ENCODE measurements around the gene ARHGEF6. TPM values are rescaled to one million over a fixed set of nuclear protein-coding genes. Genes with fewer than 3 reads are reported as not detected.

The ARHGEF6 gene
- total and polyA plus RNA-seq, 4 donors: 7.9 to 37.6 (median 19.1) TPM

- H3K27me3 ChIP-seq (ENCODE audit: control insufficient read depth in 1 of 2, insufficient read depth in 2 of 2, low read length in 1 of 2): no peaks in the 10 kb centered on the region
- no peaks in the 10 kb centered on the region for H3K9me3 ChIP-seq (ENCODE audit: control insufficient read depth, low read length)
- H3K4me1 ChIP-seq (ENCODE audit: control insufficient read depth in 1 of 2, insufficient read depth in 2 of 2, low read length in 2 of 2): no peaks in the 10 kb centered on the region
- no peak for ATAC-seq (ENCODE audit: low FRiP score)
- H3K27ac ChIP-seq (ENCODE audit: low read depth in 1 of 2, low read length in 2 of 2): no peak overlapping the region
- DNase-seq: no peak
- no peak overlapping the region for H3K4me3 ChIP-seq (ENCODE audit: low read length in 2 of 2)
- 40 to 53% methylated on average over 1 of the region's 1 CpG for WGBS, 2 donors
- intact Hi-C loops (cut with DNase I): no loop called here
- no peaks in the 10 kb centered on the region for H3K36me3 ChIP-seq (ENCODE audit: control insufficient read depth in 1 of 2, insufficient read depth in 2 of 2, low read length in 1 of 2)
Measured at GRCh38 chrX:136643243-136643642, 137.5 kb downstream of the ARHGEF6 start.

- no peak for DNase-seq
- Histone ChIP-seq H3K36me3 (ENCODE audit: control insufficient read depth in 1 of 2, insufficient read depth in 2 of 2, low read length in 1 of 2) (no peaks in the 10 kb centered on the region), H3K4me1 (ENCODE audit: control insufficient read depth in 1 of 2, insufficient read depth in 2 of 2, low read length in 2 of 2) (no peaks in the 10 kb centered on the region), H3K4me3 (ENCODE audit: low read length in 2 of 2) (no peak overlapping the region), H3K27me3 (ENCODE audit: control insufficient read depth in 1 of 2, insufficient read depth in 2 of 2, low read length in 1 of 2) (no peaks in the 10 kb centered on the region), H3K9me3 (ENCODE audit: control insufficient read depth, low read length) (no peaks in the 10 kb centered on the region), H3K27ac (ENCODE audit: low read depth in 1 of 2, low read length in 2 of 2) (no peak overlapping the region)
- ATAC-seq (ENCODE audit: low FRiP score): peak; percentile 15
- intact Hi-C loops (cut with DNase I): no loop called here
- 66 to 69% methylated on average over 8 of the region's 8 CpGs for WGBS, 2 donors
Measured at GRCh38 chrX:136639506-136640176, 141.1 kb downstream of the ARHGEF6 start.

GRCh38 chrX:136636121-136636520, 144.6 kb downstream of the ARHGEF6 start:
- H3K4me3 ChIP-seq (ENCODE audit: low read length in 2 of 2): no peak overlapping the region
- intact Hi-C loops (cut with DNase I): no loop called here
- no peaks in the 10 kb centered on the region for H3K9me3 ChIP-seq (ENCODE audit: control insufficient read depth, low read length)

GRCh38 chrX:136635235-136635634, 145.5 kb downstream of the ARHGEF6 start:
- H3K4me3 ChIP-seq (ENCODE audit: low read length in 2 of 2): no peak overlapping the region
- intact Hi-C loops (cut with DNase I): no loop called here

More at GRCh38 chrX:136636121-136636520, 144.6 kb downstream of the ARHGEF6 start:
- 14 to 17% methylated on average over 3 of the region's 3 CpGs for WGBS, 2 donors
- DNase-seq (no peak), ATAC-seq (ENCODE audit: low FRiP score) (no peak)
- Histone ChIP-seq H3K27me3 (ENCODE audit: control insufficient read depth in 1 of 2, insufficient read depth in 2 of 2, low read length in 1 of 2) (no peaks in the 10 kb centered on the region), H3K36me3 (ENCODE audit: control insufficient read depth in 1 of 2, insufficient read depth in 2 of 2, low read length in 1 of 2) (no peaks in the 10 kb centered on the region), H3K27ac (ENCODE audit: low read depth in 1 of 2, low read length in 2 of 2) (no peak overlapping the region), H3K4me1 (ENCODE audit: control insufficient read depth in 1 of 2, insufficient read depth in 2 of 2, low read length in 2 of 2) (no peaks in the 10 kb centered on the region)

GRCh38 chrX:136630881-136631280, 149.9 kb downstream of the ARHGEF6 start:
- WGBS, 2 donors: 29 to 47% methylated on average over 1 of the region's 1 CpG
- no peak overlapping the region for H3K27ac ChIP-seq (ENCODE audit: low read depth in 1 of 2, low read length in 2 of 2)
- H3K36me3 ChIP-seq (ENCODE audit: control insufficient read depth in 1 of 2, insufficient read depth in 2 of 2, low read length in 1 of 2): no peaks in the 10 kb centered on the region
- ATAC-seq (ENCODE audit: low FRiP score): no peak
- no peaks in the 10 kb centered on the region for H3K27me3 ChIP-seq (ENCODE audit: control insufficient read depth in 1 of 2, insufficient read depth in 2 of 2, low read length in 1 of 2)
- no peaks in the 10 kb centered on the region for H3K9me3 ChIP-seq (ENCODE audit: control insufficient read depth, low read length)
- no peaks in the 10 kb centered on the region for H3K4me1 ChIP-seq (ENCODE audit: control insufficient read depth in 1 of 2, insufficient read depth in 2 of 2, low read length in 2 of 2)
- no peak overlapping the region for H3K4me3 ChIP-seq (ENCODE audit: low read length in 2 of 2)
- DNase-seq: no peak
- intact Hi-C loops (cut with DNase I): no loop called here

More at GRCh38 chrX:136635235-136635634, 145.5 kb downstream of the ARHGEF6 start:
- H3K27ac ChIP-seq (ENCODE audit: low read depth in 1 of 2, low read length in 2 of 2): no peak overlapping the region
- no peaks in the 10 kb centered on the region for H3K9me3 ChIP-seq (ENCODE audit: control insufficient read depth, low read length)
- H3K36me3 ChIP-seq (ENCODE audit: control insufficient read depth in 1 of 2, insufficient read depth in 2 of 2, low read length in 1 of 2): no peaks in the 10 kb centered on the region
- H3K27me3 ChIP-seq (ENCODE audit: control insufficient read depth in 1 of 2, insufficient read depth in 2 of 2, low read length in 1 of 2): no peaks in the 10 kb centered on the region
- ATAC-seq (ENCODE audit: low FRiP score) (no peak), DNase-seq (no peak)
- WGBS, 2 donors: 64 to 69% methylated on average over 6 of the region's 6 CpGs
- H3K4me1 ChIP-seq (ENCODE audit: control insufficient read depth in 1 of 2, insufficient read depth in 2 of 2, low read length in 2 of 2): no peaks in the 10 kb centered on the region

GRCh38 chrX:136629084-136629750, 151.5 kb downstream of the ARHGEF6 start:
- WGBS, 2 donors: 49 to 55% methylated on average over 6 of the region's 6 CpGs
- no peak for ATAC-seq (ENCODE audit: low FRiP score)
- intact Hi-C loops (cut with DNase I): no loop called here

GRCh38 chrX:136627409-136627808, 153.3 kb downstream of the ARHGEF6 start:
- intact Hi-C loops (cut with DNase I): no loop called here
- Histone ChIP-seq H3K4me3 (ENCODE audit: low read length in 2 of 2) (no peak overlapping the region), H3K36me3 (ENCODE audit: control insufficient read depth in 1 of 2, insufficient read depth in 2 of 2, low read length in 1 of 2) (no peaks in the 10 kb centered on the region), H3K27ac (ENCODE audit: low read depth in 1 of 2, low read length in 2 of 2) (no peak overlapping the region), H3K9me3 (ENCODE audit: control insufficient read depth, low read length) (no peaks in the 10 kb centered on the region), H3K4me1 (ENCODE audit: control insufficient read depth in 1 of 2, insufficient read depth in 2 of 2, low read length in 2 of 2) (no peaks in the 10 kb centered on the region), H3K27me3 (ENCODE audit: control insufficient read depth in 1 of 2, insufficient read depth in 2 of 2, low read length in 1 of 2) (no peaks in the 10 kb centered on the region)
- ATAC-seq (ENCODE audit: low FRiP score): no peak
- no peak for DNase-seq
- 69 to 87% methylated on average over 4 of the region's 4 CpGs for WGBS, 2 donors

More at GRCh38 chrX:136629084-136629750, 151.5 kb downstream of the ARHGEF6 start:
- H3K9me3 ChIP-seq (ENCODE audit: control insufficient read depth, low read length): no peaks in the 10 kb centered on the region
- no peak for DNase-seq
- H3K36me3 ChIP-seq (ENCODE audit: control insufficient read depth in 1 of 2, insufficient read depth in 2 of 2, low read length in 1 of 2): no peaks in the 10 kb centered on the region
- H3K4me3 ChIP-seq (ENCODE audit: low read length in 2 of 2): no peak overlapping the region
- H3K4me1 ChIP-seq (ENCODE audit: control insufficient read depth in 1 of 2, insufficient read depth in 2 of 2, low read length in 2 of 2): no peaks in the 10 kb centered on the region
- no peak overlapping the region for H3K27ac ChIP-seq (ENCODE audit: low read depth in 1 of 2, low read length in 2 of 2)
- H3K27me3 ChIP-seq (ENCODE audit: control insufficient read depth in 1 of 2, insufficient read depth in 2 of 2, low read length in 1 of 2): no peaks in the 10 kb centered on the region

GRCh38 chrX:136626891-136627290, 153.8 kb downstream of the ARHGEF6 start:
- no peak for ATAC-seq (ENCODE audit: low FRiP score)
- Histone ChIP-seq H3K27ac (ENCODE audit: low read depth in 1 of 2, low read length in 2 of 2) (no peak overlapping the region), H3K4me3 (ENCODE audit: low read length in 2 of 2) (no peak overlapping the region), H3K4me1 (ENCODE audit: control insufficient read depth in 1 of 2, insufficient read depth in 2 of 2, low read length in 2 of 2) (no peaks in the 10 kb centered on the region), H3K27me3 (ENCODE audit: control insufficient read depth in 1 of 2, insufficient read depth in 2 of 2, low read length in 1 of 2) (no peaks in the 10 kb centered on the region), H3K36me3 (ENCODE audit: control insufficient read depth in 1 of 2, insufficient read depth in 2 of 2, low read length in 1 of 2) (no peaks in the 10 kb centered on the region), H3K9me3 (ENCODE audit: control insufficient read depth, low read length) (no peaks in the 10 kb centered on the region)
- 63 to 68% methylated on average over 1 of the region's 1 CpG for WGBS, 2 donors
- DNase-seq: no peak
- intact Hi-C loops (cut with DNase I): no loop called here

- Histone ChIP-seq H3K4me1 (ENCODE audit: control insufficient read depth in 1 of 2, insufficient read depth in 2 of 2, low read length in 2 of 2) (no peaks in the 10 kb centered on the region), H3K4me3 (ENCODE audit: low read length in 2 of 2) (no peak overlapping the region), H3K27ac (ENCODE audit: low read depth in 1 of 2, low read length in 2 of 2) (no peak overlapping the region), H3K9me3 (ENCODE audit: control insufficient read depth, low read length) (no peaks in the 10 kb centered on the region), H3K36me3 (ENCODE audit: control insufficient read depth in 1 of 2, insufficient read depth in 2 of 2, low read length in 1 of 2) (no peaks in the 10 kb centered on the region), H3K27me3 (ENCODE audit: control insufficient read depth in 1 of 2, insufficient read depth in 2 of 2, low read length in 1 of 2) (no peaks in the 10 kb centered on the region)
- intact Hi-C loops (cut with DNase I): no loop called here
- 34 to 76% methylated on average over 2 of the region's 2 CpGs for WGBS, 2 donors
- ATAC-seq (ENCODE audit: low FRiP score) (no peak), DNase-seq (no peak)
Measured at GRCh38 chrX:136626237-136626636, 154.5 kb downstream of the ARHGEF6 start.

Measured in aorta (tissue), 5 donors.